ENCODE data around the gene BRD2. TPM values are rescaled to one million over a fixed set of nuclear protein-coding genes. Genes with fewer than 3 reads are reported as not detected.

The BRD2 gene
- total RNA-seq, 4 donors from 2014 or later = 97.5 to 130 (median 119) TPM

DNA sequence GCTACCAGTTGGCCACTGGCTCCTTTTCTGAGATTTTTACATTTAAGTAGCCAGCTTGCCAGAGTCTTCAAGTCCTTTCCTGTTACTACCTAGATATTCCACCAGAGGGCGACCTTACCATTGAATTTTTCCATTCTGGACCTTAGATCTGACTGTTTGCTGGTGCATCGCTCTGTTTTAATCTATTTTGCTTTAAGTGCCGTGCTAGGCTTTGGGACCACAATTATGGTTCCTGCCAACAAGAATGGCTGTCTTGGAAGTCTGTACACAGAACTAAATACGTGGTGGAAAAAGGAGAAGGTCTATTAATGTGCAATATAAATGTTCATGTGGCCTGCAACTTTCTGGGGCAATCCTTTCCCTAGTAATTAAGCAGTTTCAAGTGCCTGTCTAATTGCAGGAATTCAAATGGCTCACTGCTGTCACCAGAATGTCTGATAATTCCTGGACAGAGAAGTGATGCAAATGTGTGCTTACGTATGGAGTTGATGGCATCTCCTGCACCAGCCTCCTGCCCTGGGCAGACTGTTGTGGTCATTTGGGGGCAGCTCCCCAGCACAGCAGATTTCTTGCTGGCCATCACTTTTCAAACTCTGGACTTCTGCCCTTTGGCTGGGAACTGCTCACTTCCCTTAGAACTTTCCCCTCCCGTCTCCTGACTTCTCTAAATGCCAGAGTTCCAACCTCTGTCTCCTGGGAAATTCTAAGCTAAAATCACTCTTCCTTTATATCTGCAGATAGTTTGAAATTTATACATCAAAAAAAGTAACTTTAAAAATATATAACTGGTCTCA is 46.6 kb downstream of the BRD2 start:
- H3K4me3 ChIP-seq (ENCODE audit: low read depth, poor library complexity, severe bottlenecking) = no peak overlapping the region
- TF ChIP-seq, protein P1, sequence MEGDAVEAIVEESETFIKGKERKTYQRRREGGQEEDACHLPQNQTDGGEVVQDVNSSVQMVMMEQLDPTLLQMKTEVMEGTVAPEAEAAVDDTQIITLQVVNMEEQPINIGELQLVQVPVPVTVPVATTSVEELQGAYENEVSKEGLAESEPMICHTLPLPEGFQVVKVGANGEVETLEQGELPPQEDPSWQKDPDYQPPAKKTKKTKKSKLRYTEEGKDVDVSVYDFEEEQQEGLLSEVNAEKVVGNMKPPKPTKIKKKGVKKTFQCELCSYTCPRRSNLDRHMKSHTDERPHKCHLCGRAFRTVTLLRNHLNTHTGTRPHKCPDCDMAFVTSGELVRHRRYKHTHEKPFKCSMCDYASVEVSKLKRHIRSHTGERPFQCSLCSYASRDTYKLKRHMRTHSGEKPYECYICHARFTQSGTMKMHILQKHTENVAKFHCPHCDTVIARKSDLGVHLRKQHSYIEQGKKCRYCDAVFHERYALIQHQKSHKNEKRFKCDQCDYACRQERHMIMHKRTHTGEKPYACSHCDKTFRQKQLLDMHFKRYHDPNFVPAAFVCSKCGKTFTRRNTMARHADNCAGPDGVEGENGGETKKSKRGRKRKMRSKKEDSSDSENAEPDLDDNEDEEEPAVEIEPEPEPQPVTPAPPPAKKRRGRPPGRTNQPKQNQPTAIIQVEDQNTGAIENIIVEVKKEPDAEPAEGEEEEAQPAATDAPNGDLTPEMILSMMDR (IDR thresholded peaks at IDR 0.05) = peak in 1 of 3 donors; percentile 62
- TF ChIP-seq POLR2A (IDR thresholded peaks at IDR 0.05) = no peak
- intact Hi-C loops (cut with DNase I; ENCODE audit: low total_unique reads) = loop anchor here (10.0 kb wide), 2 partner anchors 130 to 230 kb away; no protein-coding TSS in a partner anchor
- peak in 1 of 2 donors; percentile 66 for DNase-seq (ENCODE audit: low spot score in 2 of 2)
- 17 to 24% methylated on average over 6 of the region's 6 CpGs for WGBS, 2 donors

DNA sequence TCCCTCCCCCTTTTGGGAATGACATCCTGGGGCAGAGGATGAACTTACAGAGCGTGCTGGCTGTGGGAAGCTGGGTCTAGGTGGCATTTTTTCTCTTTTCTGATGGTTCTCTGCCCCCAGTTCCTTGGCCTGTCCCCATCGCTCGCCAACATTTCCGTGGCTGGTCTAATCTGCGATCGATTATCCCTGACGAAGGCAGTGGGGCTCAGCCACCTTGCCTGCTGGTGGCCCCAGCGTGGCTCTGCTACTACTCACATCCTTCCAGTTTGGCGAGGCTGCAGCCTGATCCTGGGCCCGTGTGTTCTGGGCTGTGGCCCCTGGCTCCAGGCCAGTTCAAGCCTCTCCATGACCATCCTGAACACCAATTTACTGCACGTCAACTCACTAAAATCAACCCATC is 47.4 kb downstream of the BRD2 start:
- TF ChIP-seq, protein P1 (IDR thresholded peaks at IDR 0.05) = no peak
- no peak for TF ChIP-seq POLR2A (IDR thresholded peaks at IDR 0.05)
- intact Hi-C loops (cut with DNase I; ENCODE audit: low total_unique reads) = loop anchor here (10.0 kb wide), 2 partner anchors 129 to 229 kb away; no protein-coding TSS in a partner anchor
- 78% methylated on average over 11 of the region's 11 CpGs for WGBS, 2 donors
- no peak for DNase-seq (ENCODE audit: low spot score in 2 of 2)
- H3K4me3 ChIP-seq (ENCODE audit: low read depth, poor library complexity, severe bottlenecking) = no peak overlapping the region

DNA sequence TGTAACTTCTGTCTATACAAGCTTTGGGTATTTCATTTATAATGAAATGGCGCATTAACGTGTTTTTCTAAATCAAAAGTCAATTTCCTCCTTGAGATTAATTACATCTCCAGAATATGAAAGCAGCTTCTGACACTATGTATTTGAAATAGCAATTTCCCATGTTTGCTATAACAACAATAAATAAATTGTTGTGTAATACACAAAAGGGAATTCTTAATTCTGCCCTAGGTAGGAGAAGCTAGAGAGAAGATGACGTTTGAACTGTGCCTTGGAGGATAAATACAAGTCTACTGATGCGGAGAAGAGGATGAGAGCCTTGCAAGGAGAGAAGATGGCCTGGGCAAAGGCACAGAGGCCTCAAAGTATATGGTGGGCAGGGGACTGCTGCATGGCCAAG is 48.6 kb downstream of the BRD2 start:
- intact Hi-C loops (cut with DNase I; ENCODE audit: low total_unique reads) = loop anchor here (10.0 kb wide), 2 partner anchors 128 to 228 kb away; no protein-coding TSS in a partner anchor
- WGBS, 2 donors = 73 to 82% methylated on average over 4 of the region's 4 CpGs
- H3K4me3 ChIP-seq (ENCODE audit: low read depth, poor library complexity, severe bottlenecking) = no peak overlapping the region
- no peak for DNase-seq (ENCODE audit: low spot score in 2 of 2)
- TF ChIP-seq POLR2A (IDR thresholded peaks at IDR 0.05) = no peak
- TF ChIP-seq, protein P1 (IDR thresholded peaks at IDR 0.05) = no peak

DNA sequence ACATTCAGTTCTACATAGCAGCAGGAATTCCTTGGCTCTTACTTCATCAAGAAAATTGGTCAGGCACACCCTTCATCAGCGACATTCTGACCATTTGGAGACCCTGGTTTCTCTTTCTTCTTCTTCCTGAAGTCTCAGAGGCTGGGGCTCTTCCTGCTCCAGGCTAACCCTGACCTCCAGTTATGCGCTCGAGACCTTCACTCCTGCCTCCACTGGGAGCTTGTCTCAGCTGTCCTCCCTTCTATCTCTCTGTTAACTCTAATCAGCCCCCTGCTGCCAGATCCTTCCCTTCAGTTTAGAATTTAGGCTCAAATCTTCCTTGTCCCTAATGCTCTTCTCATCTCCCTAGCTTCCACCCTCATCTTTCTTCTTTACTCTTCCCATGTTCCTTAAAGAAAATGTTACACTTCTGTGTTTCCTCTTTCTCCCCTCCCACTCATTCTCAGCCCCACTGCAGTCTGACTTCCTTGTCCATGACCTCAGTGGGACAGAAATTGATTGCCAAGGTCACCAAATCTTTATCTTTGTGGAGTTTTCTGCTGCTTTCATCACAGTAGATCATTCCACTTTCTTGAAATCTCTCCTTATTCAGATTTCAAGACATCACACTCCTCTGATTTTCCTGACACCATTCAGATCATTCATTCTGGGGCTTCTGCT is 49.4 kb downstream of the BRD2 start:
- TF ChIP-seq, protein P1 (IDR thresholded peaks at IDR 0.05) = no peak
- TF ChIP-seq POLR2A (IDR thresholded peaks at IDR 0.05) = no peak
- no peak overlapping the region for H3K4me3 ChIP-seq (ENCODE audit: low read depth, poor library complexity, severe bottlenecking)
- intact Hi-C loops (cut with DNase I; ENCODE audit: low total_unique reads) = loop anchor here (10.0 kb wide), 2 partner anchors 127 to 227 kb away; no protein-coding TSS in a partner anchor
- WGBS, 2 donors = 78 to 84% methylated on average over 3 of the region's 3 CpGs
- no peak for DNase-seq (ENCODE audit: low spot score in 2 of 2)

DNA sequence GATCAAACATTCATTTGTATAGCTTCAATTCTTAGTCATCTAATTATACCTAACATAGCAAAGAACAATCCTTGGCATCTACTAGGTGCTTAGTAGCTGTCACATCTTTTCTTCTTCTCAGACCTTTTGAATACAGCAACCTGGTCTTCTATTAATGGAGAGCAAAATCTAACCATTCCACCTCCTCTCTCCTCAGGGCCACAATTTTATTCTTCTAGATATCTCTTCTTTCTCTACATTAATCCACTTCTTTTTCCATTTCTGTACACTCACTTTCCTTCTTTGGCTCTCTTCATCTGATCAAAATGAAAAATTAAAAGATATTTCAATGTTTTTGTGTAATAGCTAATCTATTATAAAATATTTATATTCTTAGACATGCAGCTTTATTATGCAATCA is 50.0 kb downstream of the BRD2 start:
- no peak for DNase-seq (ENCODE audit: low spot score in 2 of 2)
- intact Hi-C loops (cut with DNase I; ENCODE audit: low total_unique reads) = loop anchor here (10.0 kb wide), 2 partner anchors 126 to 226 kb away; no protein-coding TSS in a partner anchor
- H3K4me3 ChIP-seq (ENCODE audit: low read depth, poor library complexity, severe bottlenecking) = no peak overlapping the region
- TF ChIP-seq, protein P1 (IDR thresholded peaks at IDR 0.05) = no peak
- no peak for TF ChIP-seq POLR2A (IDR thresholded peaks at IDR 0.05)
